NB4 (cell line): ENCODE measurements around the gene MORF4L2.

Source experiments
- MYC ChIP-seq: IDR thresholded peaks from 2 replicates; pipeline ENCODE4 v1.6.1; 2011; ENCODE audit warnings: low read depth, low read length
- POLR2A ChIP-seq: IDR thresholded peaks from 2 replicates; pipeline ENCODE4 v1.6.1; 2011; ENCODE audit warnings: mild to moderate bottlenecking; ENCODE audit not compliant: insufficient read length; ENCODE audit errors: extremely low read depth
- TF ChIP-seq, protein P1 (sequence below): IDR thresholded peaks from one replicate; pipeline ENCODE4 v1.5.1; 2012; ENCODE audit warnings: low read depth, low read length
- TF ChIP-seq, protein P2 (sequence below): IDR thresholded peaks from 2 replicates; pipeline ENCODE4 v1.6.1; 2011; ENCODE audit warnings: low read depth, low read length

DNA sequence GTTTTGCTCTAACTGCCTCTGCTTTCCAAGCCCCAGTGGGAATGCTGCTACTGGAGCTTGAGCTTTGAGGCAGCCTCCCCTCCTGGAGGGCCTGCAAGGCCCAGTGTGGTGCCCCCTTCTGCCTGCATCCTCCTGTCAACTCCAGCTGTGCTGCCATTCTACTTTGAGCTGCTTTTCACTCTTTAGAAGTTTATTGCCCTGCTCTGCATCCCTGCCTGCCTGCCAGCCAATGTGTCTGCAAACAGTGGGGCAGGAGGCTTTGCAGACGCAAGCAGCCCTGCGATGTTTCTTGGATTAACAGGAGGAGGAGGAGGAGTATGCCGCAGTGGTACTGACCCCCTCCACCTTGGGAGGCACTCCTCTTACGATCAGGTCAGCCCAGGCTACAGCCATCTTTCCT is 40.6 kb upstream of the MORF4L2 start:
- TF ChIP-seq POLR2A (no peak), MYC (no peak)
- TF ChIP-seq, protein P1, sequence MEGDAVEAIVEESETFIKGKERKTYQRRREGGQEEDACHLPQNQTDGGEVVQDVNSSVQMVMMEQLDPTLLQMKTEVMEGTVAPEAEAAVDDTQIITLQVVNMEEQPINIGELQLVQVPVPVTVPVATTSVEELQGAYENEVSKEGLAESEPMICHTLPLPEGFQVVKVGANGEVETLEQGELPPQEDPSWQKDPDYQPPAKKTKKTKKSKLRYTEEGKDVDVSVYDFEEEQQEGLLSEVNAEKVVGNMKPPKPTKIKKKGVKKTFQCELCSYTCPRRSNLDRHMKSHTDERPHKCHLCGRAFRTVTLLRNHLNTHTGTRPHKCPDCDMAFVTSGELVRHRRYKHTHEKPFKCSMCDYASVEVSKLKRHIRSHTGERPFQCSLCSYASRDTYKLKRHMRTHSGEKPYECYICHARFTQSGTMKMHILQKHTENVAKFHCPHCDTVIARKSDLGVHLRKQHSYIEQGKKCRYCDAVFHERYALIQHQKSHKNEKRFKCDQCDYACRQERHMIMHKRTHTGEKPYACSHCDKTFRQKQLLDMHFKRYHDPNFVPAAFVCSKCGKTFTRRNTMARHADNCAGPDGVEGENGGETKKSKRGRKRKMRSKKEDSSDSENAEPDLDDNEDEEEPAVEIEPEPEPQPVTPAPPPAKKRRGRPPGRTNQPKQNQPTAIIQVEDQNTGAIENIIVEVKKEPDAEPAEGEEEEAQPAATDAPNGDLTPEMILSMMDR = no peak
- TF ChIP-seq, protein P2, sequence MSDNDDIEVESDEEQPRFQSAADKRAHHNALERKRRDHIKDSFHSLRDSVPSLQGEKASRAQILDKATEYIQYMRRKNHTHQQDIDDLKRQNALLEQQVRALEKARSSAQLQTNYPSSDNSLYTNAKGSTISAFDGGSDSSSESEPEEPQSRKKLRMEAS = no peak
